Peyer's patch (tissue), 4 donors: ENCODE measurements around the gene WDR38.

Experiments used
- POLR2A ChIP-seq, 2 donors: fragments of 450-650 bp; IDR thresholded peaks; one replicate each; pipeline ENCODE4 v1.5.1; 2017; ENCODE audit warnings: antibody characterized with exemption in 2 of 2, mild to moderate bottlenecking in 2 of 2, moderate library complexity in 2 of 2
- TF ChIP-seq, protein P1 (sequence below), 6 experiments: fragments of 450-650 bp in 4 of 6; fragments of 200-600 bp in 2 of 6; sonication (generic) in 1 of 6; IDR thresholded peaks; one replicate each; pipeline ENCODE4 v1.5.1; 2017 to 2019; ENCODE audit warnings: antibody characterized with exemption in 6 of 6, mild to moderate bottlenecking in 3 of 6, moderate library complexity in 1 of 6

DNA sequence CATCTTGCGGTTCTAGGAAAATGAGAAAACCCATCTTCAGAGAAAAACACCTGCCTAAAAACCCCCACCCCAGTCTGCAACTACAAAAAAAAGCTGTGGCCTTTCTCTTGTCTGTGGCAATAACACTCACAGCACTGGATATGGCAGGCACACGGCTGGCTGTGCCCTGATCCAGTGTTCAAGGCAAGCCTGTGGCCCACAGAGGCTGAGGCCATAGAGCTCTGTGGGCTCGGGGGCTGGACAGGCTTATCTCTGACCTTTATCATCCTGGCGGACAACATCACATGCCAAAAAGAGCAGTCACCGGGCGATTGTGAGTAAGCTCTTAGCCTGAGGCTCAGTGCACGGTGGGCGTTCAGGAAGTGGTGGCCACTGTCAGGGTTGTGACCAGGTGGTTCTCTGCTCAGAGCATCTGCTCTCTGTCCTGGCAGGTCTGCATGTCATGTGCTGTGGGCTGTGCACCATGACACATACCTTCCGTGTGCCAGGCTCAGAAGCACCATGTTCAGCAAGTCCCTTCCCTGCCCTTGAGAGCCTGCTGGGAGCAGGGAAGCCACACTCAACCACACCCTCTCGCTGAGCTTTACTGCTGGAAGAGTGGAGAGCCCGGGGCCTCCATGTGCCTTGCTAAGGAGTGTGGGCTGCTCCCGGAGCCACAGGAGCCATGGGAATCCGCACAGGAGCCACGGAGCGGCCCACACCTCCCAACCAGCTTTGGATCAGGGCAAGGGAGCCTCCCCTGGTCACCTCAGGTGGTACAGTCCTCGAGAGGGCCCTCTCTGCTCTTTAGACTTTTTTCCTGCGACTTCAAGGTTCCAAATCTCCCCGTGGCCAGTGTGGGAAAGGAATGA, 34.6 kb upstream of the WDR38 start:
- TF ChIP-seq POLR2A (IDR thresholded peaks at IDR 0.05) = no peak
- TF ChIP-seq, protein P1, sequence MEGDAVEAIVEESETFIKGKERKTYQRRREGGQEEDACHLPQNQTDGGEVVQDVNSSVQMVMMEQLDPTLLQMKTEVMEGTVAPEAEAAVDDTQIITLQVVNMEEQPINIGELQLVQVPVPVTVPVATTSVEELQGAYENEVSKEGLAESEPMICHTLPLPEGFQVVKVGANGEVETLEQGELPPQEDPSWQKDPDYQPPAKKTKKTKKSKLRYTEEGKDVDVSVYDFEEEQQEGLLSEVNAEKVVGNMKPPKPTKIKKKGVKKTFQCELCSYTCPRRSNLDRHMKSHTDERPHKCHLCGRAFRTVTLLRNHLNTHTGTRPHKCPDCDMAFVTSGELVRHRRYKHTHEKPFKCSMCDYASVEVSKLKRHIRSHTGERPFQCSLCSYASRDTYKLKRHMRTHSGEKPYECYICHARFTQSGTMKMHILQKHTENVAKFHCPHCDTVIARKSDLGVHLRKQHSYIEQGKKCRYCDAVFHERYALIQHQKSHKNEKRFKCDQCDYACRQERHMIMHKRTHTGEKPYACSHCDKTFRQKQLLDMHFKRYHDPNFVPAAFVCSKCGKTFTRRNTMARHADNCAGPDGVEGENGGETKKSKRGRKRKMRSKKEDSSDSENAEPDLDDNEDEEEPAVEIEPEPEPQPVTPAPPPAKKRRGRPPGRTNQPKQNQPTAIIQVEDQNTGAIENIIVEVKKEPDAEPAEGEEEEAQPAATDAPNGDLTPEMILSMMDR (IDR thresholded peaks at IDR 0.05) = no peak
